NT2/D1 (cell line): ENCODE data around the gene SECTM1.

Source experiments
- DNase-seq: peaks from one replicate; pipeline ENCODE4 v3.0.0-alpha.2; 2011; ENCODE audit warnings: low read depth, low spot score
- H3K27me3 ChIP-seq: 2 replicates; pipeline ENCODE4 v1.6.0; 2011; ENCODE audit warnings: mild to moderate bottlenecking; ENCODE audit not compliant: insufficient read length, insufficient read depth
- H3K36me3 ChIP-seq: 2 replicates; pipeline ENCODE4 v1.6.1; 2011; ENCODE audit warnings: mild to moderate bottlenecking, low read length, mixed read lengths; ENCODE audit not compliant: insufficient read depth, insufficient read length
- H3K4me1 ChIP-seq: 2 replicates; pipeline ENCODE4 v1.5.1; 2011; ENCODE audit not compliant: insufficient read depth, insufficient read length
- H3K4me3 ChIP-seq: 2 replicates; pipeline ENCODE4 v1.5.1; 2011; ENCODE audit warnings: low read depth; ENCODE audit not compliant: insufficient read length
- H3K9ac ChIP-seq: 2 replicates; pipeline ENCODE4 v1.6.0; 2011; ENCODE audit warnings: low read depth; ENCODE audit not compliant: insufficient read length
- H3K9me3 ChIP-seq: 2 replicates; pipeline ENCODE4 v1.5.1; 2011; ENCODE audit warnings: mild to moderate bottlenecking, low read length; ENCODE audit not compliant: insufficient read depth
- SUZ12 ChIP-seq: IDR thresholded peaks from 2 replicates; pipeline ENCODE4 v1.6.1; 2011; ENCODE audit not compliant: insufficient read length, insufficient read depth; ENCODE audit errors: extremely low read depth
- YY1 ChIP-seq: IDR thresholded peaks from 2 replicates; pipeline ENCODE4 v1.6.1; 2011; ENCODE audit not compliant: insufficient read length, insufficient read depth
- ZNF274 ChIP-seq: IDR thresholded peaks from 2 replicates; pipeline ENCODE4 v1.6.1; 2011; ENCODE audit warnings: mild to moderate bottlenecking, low read depth, low read length

The SECTM1 gene

GRCh38 chr17:82371333-82372248 is 38.0 kb upstream of the SECTM1 start, which contains the start of gene UTS2R:
Gene UTS2R (plus strand): TSS chr17:82371765. CDS start chr17:82374325, 2,560 bp downstream.
- Histone ChIP-seq H3K9ac (peak within 1 kb of the TSS; percentile 67), H3K9me3 (no peaks in the 10 kb centered on the region; the same call in 1 of the 2 replicates), H3K36me3 (no peaks in the 10 kb centered on the region), H3K4me1 (peaks cover 10% of the 10 kb centered on the region), H3K4me3 (peak within 1 kb of the TSS; percentile 33), H3K27me3 (peaks cover 33% of the 10 kb centered on the region)
- no peak for TF ChIP-seq ZNF274
- TF ChIP-seq YY1: no peak
- no peak for TF ChIP-seq SUZ12
- no peak for DNase-seq

- peak overlapping the region; percentile 67 for H3K9ac ChIP-seq
- H3K4me3 ChIP-seq: peak overlapping the region; percentile 33
- DNase-seq: no peak
- no peak for TF ChIP-seq ZNF274
- no peak for TF ChIP-seq YY1
- no peak for TF ChIP-seq SUZ12
- no peaks in the 10 kb centered on the region; the same call in 1 of the 2 replicates for H3K9me3 ChIP-seq
- no peaks in the 10 kb centered on the region for H3K36me3 ChIP-seq
- peaks cover 33% of the 10 kb centered on the region for H3K27me3 ChIP-seq
- peaks cover 3% of the 10 kb centered on the region for H3K4me1 ChIP-seq
Observed at GRCh38 chr17:82370471-82371332, 37.1 kb upstream of the SECTM1 start.

GRCh38 chr17:82369211-82369610 is 35.6 kb upstream of the SECTM1 start:
- Histone ChIP-seq H3K27me3 (peaks cover 33% of the 10 kb centered on the region), H3K4me1 (no peaks in the 10 kb centered on the region), H3K9ac (no peak overlapping the region), H3K36me3 (no peaks in the 10 kb centered on the region), H3K4me3 (no peak overlapping the region), H3K9me3 (no peaks in the 10 kb centered on the region; the same call in 1 of the 2 replicates)
- DNase-seq: no peak
- TF ChIP-seq ZNF274 (no peak), SUZ12 (no peak), YY1 (no peak)

GRCh38 chr17:82367724-82368524 is 34.4 kb upstream of the SECTM1 start:
- Histone ChIP-seq H3K9ac (no peak overlapping the region), H3K4me1 (no peaks in the 10 kb centered on the region), H3K4me3 (no peak overlapping the region), H3K27me3 (peaks cover 33% of the 10 kb centered on the region), H3K36me3 (no peaks in the 10 kb centered on the region), H3K9me3 (no peaks in the 10 kb centered on the region; the same call in 1 of the 2 replicates)
- TF ChIP-seq SUZ12: no peak
- TF ChIP-seq ZNF274: no peak
- TF ChIP-seq YY1: no peak
- DNase-seq: no peak

GRCh38 chr17:82366749-82367148 is 33.2 kb upstream of the SECTM1 start:
- no peaks in the 10 kb centered on the region for H3K36me3 ChIP-seq
- TF ChIP-seq SUZ12: no peak
- no peak for TF ChIP-seq YY1
- TF ChIP-seq ZNF274: no peak
- H3K9me3 ChIP-seq: no peaks in the 10 kb centered on the region; the same call in 1 of the 2 replicates
- H3K4me1 ChIP-seq: no peaks in the 10 kb centered on the region
- H3K4me3 ChIP-seq: no peak overlapping the region
- H3K9ac ChIP-seq: no peak overlapping the region
- peaks cover 24% of the 10 kb centered on the region for H3K27me3 ChIP-seq
- no peak for DNase-seq

- no peak for DNase-seq
- Histone ChIP-seq H3K4me1 (no peaks in the 10 kb centered on the region), H3K36me3 (no peaks in the 10 kb centered on the region), H3K4me3 (no peak overlapping the region), H3K9me3 (no peaks in the 10 kb centered on the region; the same call in 1 of the 2 replicates), H3K9ac (no peak overlapping the region), H3K27me3 (peaks cover 18% of the 10 kb centered on the region)
- no peak for TF ChIP-seq SUZ12
- TF ChIP-seq ZNF274: no peak
- TF ChIP-seq YY1: no peak
Observed at GRCh38 chr17:82365606-82366295, 32.2 kb upstream of the SECTM1 start.
